NCI-H2171 treated with DMSO at 0.1 percent for 48 hours (cell line): ENCODE measurements around the gene ZNF536.
"Not testable (repeated sequence)": the region's sequence is repeated elsewhere in the genome, so short reads cannot be mapped to it uniquely, and the experiment has no call there.

Experiments used
- DNase-seq: peaks from one replicate; lab custom pipeline; 2025; lab: John Stamatoyannopoulos, UW

Gene ZNF536

DNA sequence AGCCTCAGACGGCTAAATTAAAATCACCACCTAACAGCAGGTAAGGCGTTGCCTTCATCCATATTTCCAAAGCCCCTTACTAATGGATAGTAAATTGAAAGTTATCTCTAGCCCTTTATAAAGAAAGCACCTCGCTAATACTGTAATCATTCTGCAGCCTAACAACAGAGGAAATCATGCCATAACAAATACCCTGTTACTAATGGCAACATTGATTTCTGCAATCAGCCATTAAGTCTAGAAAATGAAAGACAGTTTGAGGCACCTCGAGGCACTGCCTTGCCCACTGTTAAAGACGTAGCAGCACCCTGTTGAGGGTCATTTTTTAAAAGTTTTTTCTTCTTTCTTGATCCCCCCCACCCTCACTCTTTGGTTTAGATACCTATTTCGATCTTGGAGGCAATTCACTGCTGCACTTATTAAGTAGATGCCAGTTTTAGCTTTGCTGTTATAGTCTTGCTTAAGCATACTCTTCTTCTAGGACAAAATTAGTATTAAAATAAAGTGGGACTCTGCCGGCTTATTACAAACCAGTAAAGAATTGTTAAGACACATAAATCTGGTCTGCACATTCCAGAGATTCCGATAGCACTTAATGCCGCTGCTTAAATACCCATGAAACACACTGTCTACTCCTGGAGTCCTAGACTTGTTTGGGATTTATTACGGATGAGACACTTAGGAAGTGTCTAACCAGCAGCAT is 74.8 kb downstream of the ZNF536 start:
- no peak for DNase-seq

DNA sequence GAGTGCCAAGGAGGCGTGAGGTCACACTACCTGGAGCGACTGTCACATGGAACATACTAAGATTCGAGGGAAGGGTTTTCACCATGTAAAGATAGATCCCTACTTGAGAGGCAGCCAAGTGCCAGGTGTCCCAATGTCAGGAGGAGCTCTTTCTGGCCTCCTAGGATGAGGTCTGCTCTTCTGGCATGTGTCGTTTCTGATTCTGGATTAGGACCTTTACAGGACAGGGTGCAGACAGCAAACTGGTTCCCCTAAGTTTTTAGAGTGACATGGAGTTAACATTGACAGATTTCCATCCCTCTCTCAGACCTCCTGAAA is 75.3 kb downstream of the ZNF536 start:
- peak; percentile 29 for DNase-seq

DNA sequence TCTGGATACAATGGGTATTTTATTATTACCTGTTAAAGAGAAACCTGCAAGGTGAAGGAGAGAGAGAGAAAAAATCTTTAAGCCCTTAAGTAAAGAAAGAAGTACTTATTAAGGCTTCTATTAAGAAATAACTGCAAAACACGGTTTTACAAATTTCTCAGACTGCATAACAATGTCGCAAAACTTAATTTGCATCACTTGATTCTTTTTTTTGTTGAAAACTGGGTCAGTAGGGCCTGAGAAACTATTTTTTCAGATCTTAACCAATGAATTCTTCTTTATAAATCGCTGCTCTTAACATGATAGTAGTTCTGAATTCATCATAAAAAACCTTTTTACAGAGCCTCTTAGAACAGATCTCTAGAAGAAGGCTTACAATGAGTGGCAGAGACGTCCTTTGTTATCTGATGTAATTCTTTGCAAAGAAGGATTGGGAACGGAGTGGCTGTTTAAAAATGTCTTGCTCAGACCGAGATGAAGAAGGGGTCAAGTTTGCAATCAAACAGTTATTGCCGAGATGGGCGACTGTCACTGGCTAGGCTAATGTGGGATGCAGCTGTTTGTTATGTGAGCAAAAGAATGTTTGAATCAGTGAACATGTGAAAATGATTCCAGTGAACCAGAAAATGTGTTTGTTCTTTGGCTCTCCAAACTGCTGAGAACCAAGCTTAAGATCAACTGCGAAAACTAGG is 76.3 kb downstream of the ZNF536 start:
- DNase-seq: peak; percentile 18

DNA sequence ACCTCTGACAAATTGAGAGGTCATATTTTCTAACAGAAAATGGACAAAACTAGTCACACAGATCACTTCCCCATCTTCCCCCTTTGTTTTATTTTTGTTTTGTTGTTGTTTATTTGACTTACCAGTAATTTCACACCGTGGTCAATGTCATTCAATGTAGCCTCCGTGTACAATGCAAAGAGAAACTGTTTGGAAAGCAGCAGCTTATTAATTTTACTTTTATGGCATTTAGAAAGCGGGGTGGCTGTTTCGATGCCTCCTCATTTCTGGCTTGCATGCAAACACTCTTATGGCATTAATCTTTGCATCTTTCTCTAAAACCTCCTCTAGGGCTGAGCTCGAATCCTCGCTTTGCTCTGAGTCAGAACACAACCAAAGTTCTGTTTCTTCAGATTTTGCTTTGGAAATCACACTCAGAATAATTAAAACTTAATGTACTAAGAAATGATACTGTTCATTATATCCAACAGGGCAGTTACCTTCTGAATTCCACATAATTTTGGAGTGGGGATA is 77.0 kb downstream of the ZNF536 start:
- no peak for DNase-seq

DNA sequence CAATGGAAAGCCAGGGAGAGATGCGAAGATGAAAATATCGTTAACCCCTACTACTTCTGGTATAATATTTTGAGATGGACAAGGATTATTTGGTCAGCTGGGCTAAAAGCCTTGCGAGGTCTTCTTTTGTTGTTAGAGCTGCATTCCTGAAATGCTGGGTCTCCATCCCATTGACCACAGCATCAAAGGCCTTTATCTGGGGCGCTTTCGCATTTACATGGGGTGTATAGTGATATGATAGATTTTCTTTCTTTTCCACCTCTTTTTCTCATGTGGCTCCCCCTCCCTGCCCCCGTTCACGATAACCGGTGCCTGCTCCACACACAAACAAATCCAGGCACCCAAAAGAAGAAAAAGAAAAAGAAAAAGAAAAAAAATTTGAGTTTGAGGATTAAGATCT is 77.5 kb downstream of the ZNF536 start:
- no peak for DNase-seq

DNA sequence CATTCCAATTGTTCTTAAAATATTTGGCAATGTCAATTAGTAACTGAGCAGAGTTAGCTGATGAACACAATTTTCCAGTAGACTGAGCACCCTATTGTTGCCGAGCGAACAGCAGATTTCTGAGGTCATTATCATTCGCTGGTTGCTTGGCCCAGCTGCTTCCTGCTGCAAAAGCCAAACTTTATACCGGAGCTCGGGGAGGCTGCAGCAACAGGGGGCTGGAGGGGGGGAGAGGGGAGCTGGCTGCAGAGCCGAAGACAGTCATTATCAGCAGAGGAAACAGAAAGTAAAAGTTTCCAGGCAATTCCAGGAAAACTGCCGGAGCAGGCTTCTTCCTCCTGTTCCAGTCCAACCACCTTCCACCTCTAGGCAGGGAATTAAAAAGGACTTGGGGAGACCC is 77.9 kb downstream of the ZNF536 start:
- peak; percentile 96 for DNase-seq

DNA sequence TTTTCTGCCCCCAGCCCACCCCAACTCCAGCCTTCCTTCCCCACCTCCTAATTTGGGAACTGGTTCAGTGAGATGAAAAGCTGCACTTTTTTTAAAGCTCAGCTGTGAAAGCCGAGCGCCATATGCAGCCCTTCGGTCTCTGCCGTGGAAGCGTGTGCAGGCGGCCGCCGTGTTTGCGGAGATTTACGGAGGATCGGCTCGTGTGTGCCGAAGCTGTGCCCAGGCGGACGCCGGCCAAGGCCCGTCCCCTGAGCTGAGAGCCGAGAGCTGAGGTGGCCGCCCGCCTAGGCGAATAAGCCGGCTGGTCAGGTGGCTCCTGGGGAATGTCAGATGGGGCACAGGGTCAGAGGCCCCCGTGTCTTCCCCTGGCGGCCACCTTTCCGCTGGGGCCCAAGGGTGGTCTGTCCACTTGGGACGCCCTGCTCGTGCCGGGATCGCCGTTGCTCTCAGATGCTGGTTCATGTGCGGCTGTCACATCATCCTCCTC is 78.7 kb downstream of the ZNF536 start:
- no peak for DNase-seq

DNA sequence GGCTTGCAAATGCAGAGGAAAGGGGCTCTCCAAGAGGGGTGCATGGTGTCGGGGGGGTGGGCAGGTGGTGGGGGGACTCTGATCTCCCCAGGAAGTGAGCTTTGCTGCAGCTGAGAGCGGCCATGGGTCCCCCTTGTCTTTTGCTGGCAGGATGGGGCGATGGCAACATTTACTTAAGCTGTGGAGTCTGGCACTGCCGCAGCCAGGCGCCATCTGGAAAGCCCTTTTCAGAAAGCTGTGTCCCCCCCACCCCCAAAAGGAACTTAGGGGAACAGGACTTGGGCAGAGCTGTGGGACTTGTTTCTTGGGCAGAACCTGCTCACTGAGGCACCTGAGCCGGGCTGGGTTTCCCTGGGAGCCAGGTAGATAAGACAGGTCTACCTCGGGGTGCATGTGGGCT is 80.7 kb downstream of the ZNF536 start:
- no peak for DNase-seq

DNA sequence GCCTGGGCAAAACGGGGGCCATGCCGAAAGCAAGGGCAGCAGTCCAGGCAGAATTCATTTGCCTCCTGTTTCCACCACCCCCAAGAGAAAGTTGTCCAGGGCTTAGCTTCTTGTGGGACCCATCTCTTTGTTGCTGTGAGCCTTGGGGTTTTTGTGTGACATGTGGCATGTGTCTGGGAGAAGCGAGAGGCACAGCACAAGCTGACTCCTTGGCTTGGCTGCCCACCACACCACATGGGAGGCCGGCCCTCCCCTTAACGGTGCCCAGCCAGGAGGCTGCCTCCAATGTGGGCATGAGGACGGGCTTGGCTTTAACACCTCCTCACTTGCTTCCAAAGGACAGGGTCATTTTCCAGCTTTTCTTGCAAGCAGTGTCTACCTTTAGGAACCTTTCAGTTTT is 81.6 kb downstream of the ZNF536 start:
- DNase-seq: no peak

DNA sequence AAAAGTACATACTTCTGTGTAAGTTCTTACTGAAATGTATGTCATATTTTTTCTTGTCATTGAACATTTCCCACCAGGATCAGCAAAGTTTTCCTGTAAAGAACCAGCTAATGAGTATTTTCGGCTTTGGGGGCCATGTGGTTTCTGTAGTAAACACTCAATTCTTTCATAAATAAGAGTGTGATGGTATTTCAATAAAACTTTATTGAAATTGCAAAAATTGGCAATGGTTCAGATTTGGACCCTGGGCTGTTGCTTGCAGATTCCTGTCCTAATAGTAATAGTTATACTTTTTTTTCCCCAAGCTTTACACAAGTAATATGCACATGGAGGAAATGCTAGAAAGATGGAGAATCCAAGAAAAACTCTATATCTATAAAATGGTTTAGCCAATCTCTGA is 83.7 kb downstream of the ZNF536 start:
- no peak for DNase-seq

DNA sequence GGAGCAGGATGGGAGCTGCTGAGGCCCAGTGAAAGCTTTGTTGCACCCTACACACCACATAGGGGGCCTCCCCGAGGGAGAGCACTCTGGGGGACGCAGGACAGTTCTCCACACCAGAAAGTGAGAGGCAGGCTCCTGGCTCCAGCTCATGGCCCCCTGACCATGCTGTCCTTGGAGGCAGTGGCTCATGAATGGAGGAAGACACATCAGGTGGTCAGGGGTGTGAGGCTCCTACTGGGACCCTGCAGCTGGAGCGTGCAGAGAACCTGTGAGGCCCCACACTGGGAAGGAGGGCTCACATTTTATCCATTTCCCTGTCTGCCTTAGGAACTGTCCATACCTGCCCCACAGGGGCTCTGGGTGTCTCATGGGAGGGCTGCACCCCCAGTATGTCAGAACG is 85.3 kb downstream of the ZNF536 start:
- DNase-seq: no peak

DNA sequence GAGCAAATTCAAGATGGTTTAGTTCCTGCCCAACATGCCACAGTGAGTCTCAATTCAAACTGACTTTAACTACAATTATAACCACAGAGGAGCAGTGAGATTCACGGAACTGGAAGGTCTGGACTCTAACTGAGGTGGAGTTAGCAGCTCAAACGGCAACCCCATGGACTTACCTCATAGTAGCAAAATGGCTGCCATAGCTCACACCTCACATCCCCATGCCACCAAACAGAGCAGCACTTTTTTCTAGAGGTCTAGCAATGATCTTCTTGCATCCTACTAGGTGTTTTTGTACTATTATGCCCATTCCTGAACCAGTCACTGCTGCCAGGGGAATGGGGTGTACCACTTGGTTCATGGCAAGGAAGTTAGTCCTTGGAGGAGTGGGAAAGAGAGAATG is 87.7 kb downstream of the ZNF536 start:
- DNase-seq: no peak

DNA sequence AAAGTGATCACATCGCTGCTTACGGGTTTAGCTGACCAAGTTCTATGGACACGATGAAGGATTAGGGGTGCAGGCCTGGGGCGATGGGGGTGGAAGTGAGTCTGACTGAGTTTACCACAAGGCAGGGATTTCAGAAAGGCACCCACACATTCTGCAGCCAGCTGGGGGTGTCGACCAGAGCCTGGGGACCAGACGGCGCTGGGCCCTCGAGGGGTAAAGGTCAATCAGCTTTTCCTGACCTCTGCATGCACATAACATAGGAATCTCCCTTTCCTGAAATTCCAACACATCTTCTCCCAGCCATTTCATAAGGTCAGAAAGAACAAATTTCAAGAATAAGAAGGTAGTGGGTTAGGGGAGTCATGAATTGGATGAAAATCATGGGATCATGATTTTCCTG is 92.0 kb downstream of the ZNF536 start:
- DNase-seq: no peak

DNA sequence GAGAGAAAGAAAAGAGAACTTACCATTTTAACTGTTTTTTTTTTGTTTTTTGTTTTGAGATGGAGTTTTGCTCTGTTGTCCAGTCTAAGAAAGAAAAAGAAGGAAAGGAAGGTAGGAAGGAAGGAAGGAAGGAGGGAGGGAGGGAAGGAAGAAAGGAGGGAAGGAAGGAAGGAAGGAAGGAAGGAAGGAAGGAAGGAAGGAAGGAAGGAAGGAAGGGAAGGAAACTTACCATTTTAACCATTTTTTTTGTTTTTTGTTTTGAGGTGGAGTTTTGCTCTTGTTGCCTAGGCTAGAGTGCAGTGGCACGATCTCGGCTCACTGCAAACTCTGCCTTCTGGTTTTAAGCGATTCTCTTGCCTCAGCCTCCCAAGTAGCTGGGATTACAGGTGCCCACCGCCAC is 94.4 kb downstream of the ZNF536 start:
- not testable (repeated sequence) for DNase-seq

DNA sequence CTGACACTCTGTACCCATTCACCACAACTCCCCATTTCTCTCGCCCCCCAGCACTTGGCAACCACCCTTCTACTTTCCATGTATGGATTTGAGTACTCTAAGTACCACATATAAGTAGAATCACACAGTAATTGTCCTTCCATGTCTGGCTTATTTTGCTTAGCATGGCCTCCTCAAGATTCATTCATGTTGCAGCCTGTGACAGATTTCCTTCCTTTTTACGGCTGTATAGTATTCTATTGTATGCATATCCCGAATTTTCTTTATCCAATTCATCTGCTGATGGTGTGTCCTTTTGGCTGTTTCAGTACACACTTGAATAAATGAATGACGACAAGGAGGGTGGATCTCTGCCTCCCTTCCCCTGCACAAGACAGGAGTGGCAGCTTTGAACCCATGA is 95.1 kb downstream of the ZNF536 start:
- no peak for DNase-seq

DNA sequence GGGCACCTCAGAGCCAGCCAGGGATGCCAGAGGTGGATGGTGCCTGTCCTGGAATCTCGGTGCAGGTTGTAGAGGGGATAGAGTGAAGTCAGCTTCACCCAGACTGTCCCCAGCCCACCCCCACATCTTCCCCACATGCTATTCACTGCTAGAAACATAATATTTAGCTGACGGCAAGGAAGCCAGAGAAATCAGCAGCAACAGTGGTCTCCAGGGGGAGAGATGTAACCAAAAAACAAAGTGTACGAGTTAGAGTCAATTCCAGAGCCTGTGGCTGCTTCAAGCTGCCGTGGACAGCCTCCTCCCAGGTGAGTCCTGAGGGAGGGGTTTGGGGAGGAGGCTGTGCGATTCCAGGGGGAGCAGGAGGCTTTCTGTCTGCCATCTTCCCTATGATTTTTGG is 97.6 kb downstream of the ZNF536 start:
- peak; percentile 40 for DNase-seq

DNA sequence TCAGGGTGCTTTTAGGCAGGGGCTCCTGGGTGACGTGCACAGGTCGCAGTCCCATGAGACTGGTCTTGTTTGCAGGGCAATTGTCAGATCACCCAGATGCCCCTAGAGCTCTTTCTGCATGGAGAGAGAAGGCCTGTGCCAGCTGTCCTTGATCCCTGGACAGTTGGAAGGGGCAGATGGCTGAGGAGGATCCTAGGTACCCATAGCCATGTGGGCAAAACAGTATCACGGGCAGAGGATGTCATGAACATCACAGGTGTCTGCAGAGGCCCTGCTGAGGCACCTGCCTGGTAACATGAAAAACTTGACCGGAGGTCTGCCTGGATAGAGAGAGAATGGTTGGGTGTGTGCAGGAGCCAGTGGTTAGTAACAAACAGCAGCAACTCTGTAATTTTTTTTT is 99.3 kb downstream of the ZNF536 start:
- DNase-seq: peak; percentile 79

DNA sequence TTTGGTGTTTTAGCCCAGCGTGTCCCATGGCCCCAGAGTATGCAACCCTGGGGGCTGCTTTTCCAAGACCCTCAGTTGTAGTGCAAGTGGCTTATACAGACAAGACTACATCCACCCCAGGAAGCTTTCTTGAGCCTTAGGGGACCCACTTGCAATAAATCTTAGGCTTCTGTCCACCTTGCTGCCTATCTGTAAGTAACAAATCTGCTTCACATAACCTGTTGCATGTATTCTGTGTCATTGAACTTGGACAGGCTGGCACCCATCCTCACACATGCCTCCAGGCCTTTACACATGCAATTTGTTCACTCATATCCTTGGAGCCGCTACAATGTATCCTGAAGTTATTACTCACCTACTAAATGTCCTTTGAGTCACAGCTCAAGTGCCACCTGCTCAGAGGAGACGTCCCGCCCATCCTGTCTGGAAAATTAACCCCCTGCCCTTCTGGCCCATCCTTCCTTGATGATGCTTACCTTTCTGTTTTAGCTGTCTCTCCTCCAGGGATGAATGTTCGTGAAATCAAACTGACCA is 101.2 kb downstream of the ZNF536 start:
- no peak for DNase-seq

DNA sequence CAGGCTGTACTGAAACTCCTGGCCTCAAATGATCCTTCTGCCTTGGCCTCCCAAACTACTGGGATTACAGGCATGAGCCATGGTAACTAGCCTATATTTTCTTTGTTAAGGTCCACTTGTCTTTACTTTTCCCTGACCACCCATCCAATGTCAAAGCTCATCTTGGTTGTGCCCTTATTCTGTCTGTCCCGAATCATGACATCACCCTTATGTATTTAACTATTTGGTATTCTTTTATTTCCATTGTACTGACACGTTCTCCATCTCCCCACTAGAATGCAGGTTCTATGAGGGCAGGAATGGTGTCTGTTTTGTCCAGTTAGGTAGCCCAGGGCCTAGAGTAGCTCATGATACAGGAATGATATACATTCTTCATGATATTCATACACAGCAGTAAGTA is 104.8 kb downstream of the ZNF536 start:
- no peak for DNase-seq

DNA sequence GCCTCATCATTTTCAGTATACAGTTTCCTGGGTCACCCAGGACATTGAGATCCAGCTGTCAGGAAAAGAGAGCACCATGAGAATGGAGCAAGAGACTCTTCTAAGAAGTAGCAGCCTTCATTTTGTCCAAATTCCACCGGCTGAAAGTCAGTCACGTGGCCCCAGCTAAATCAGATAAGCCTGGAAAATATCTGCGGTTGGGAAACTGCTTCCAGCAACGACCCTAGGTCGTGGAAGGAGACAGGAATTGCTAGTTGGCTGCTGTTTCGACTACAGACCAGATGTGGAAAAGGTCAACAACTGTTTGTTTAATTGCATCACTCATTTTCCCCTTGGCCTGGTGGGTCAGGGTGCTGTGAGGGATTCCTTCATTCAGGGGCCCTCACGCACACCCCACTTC is 107.0 kb downstream of the ZNF536 start:
- DNase-seq: no peak

DNA sequence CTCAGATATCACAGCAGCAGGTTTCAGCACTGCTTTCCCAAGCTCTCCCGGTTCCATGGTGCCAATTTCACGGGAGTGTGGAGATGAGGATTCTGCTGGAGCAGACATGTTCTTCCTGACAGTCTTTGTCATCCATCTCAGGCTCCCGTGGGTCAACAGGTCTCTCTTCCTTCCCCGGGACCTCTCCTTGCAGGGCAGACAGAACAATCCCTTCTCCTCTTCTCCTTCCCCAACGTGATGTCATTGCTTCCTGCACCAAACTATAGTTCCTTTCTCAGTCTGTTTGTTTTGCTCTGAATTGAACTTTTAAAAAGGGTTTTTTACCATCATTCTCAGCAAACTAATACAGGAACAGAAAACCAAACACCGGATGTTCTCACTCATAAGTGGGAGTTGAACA is 107.9 kb downstream of the ZNF536 start:
- DNase-seq: no peak

DNA sequence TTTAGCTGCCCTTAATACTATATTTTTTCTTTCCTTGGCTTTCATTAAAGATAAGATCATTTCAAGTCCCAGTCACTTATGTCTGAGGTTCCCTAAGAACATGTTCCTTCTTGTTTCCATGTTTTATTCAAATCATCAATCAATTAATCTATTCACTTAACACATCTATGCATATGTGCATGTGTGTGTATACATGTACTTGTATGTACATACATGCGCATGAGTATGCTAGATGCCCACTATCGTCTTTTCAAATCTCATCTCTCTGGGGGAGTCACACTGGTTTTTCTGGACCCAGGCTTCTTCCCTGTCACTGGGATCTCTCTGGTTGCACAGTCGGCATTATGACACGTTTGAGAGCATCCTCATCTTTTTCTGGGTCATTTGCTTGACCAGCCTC is 108.9 kb downstream of the ZNF536 start:
- no peak for DNase-seq

DNA sequence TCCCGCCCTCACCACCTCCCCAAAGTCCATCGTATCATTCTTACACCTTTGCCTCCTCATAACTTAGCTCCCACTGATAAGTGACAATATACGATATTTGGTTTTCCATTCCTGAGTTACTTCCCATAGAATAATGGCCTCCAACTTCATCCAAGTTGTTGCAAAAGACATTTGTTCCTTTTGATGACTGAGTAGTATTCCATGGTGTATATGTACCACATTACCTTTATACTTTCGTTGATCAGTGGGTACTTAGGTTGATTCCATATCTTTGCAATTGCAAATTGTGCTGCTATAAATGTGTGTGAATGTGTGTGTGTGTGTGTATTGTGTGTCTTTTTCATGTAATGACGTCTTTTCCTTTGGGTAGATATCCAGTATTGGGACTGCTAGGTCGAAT is 109.6 kb downstream of the ZNF536 start:
- DNase-seq: no peak

DNA sequence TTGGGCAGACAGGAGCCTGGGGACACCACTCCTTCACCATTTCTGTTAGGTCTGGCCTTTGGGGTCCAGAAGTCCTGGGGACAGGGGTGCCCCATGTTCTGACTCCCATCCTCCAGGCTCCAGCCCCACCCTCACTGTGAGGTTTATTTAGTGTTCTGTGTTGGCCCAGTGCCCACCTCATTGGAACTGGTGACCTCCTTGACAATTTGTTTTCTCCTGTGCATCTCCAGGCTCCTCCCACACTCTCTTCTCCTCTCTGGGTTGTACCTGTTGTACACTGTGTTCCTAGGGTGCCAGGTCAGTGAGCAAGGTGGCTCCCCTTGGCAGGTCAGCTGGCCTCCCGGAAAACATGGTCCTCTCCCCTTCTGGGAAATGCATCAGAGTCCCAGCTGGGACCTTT is 110.8 kb downstream of the ZNF536 start:
- no peak for DNase-seq
